Testis (tissue), 3 donors: Measurements from ENCODE around the gene CACNA2D4. TPM values are rescaled to one million over a fixed set of nuclear protein-coding genes. Genes with fewer than 3 reads are reported as not detected.
A peak's percentile ranks its signal among the peaks of the same experiment; 100 is the strongest.

Source experiments
- DNase-seq: peaks from one replicate; pipeline ENCODE4 v3.0.0-alpha.2; 2019
- H3K27ac ChIP-seq, 2 donors: fragments of 200-600 bp; sonication (generic); one replicate each; pipeline ENCODE4 v1.5.1; 2019
- H3K27me3 ChIP-seq: fragments of 200-600 bp; sonication (generic); one replicate; pipeline ENCODE4 v1.5.1; 2019
- H3K36me3 ChIP-seq: fragments of 200-600 bp; sonication (generic); one replicate; pipeline ENCODE4 v1.5.1; 2017; ENCODE audit warnings: low read depth; ENCODE audit errors: missing control alignments
- H3K4me1 ChIP-seq: fragments of 200-600 bp; sonication (generic); one replicate; pipeline ENCODE4 v1.5.1; 2019
- H3K4me3 ChIP-seq, 2 donors: fragments of 200-600 bp; sonication (generic); one replicate each; pipeline ENCODE4 v1.5.1; 2017 to 2019
- H3K9me3 ChIP-seq: fragments of 200-600 bp; sonication (generic); one replicate; pipeline ENCODE4 v1.5.1; 2017
- POLR2A ChIP-seq: fragments of 450-650 bp; IDR thresholded peaks from one replicate; pipeline ENCODE4 v1.6.1; 2017; ENCODE audit warnings: antibody characterized with exemption, mild to moderate bottlenecking, moderate library complexity
- WGBS, 2 donors: methylation state at CpG; one replicate each; pipeline ENCODE4 v1.1.5; 2018; 5-methylcytosine and 5-hydroxymethylcytosine counted together
- intact Hi-C: fragments of 100-400 bp; cut with DNase I; formaldehyde crosslinking; loops from one replicate; pipeline ENCODE4 v1.15.1; 2023; ENCODE audit warnings: low total_unique reads
- polyA plus RNA-seq: library from polyadenylated mRNA; stranded (reverse); fragments of 350-450 nt; fragmentation: Illumina TruSeq; extraction: RNeasy Lipid Tissue Mini Kit (QIAGEN cat#74804); gene quantifications from one replicate; pipeline ENCODE4 v1.2.3, GENCODE V29; 2014; ENCODE audit warnings: low read depth, low replicate concordance; ENCODE audit not compliant: insufficient read depth
- total RNA-seq, 2 donors: library from RNA; depleted of rRNA; stranded (reverse); fragments of >200 nt; gene quantifications; one replicate each; pipeline ENCODE4 v1.2.3, GENCODE V29; 2016
- TF ChIP-seq, protein P1 (sequence below), 3 experiments: fragments of 450-650 bp in 2 of 3; fragments of 200-600 bp in 1 of 3; sonication (generic) in 1 of 3; IDR thresholded peaks; one replicate each; pipeline ENCODE4 v1.5.1; 2016 to 2019; ENCODE audit warnings: antibody characterized with exemption in 3 of 3, mild to moderate bottlenecking in 2 of 3, moderate library complexity in 1 of 3

CACNA2D4 gene
- total and polyA plus RNA-seq, 3 donors from 2014 or later: 10.8 to 18.3 (median 15.8) TPM

DNA sequence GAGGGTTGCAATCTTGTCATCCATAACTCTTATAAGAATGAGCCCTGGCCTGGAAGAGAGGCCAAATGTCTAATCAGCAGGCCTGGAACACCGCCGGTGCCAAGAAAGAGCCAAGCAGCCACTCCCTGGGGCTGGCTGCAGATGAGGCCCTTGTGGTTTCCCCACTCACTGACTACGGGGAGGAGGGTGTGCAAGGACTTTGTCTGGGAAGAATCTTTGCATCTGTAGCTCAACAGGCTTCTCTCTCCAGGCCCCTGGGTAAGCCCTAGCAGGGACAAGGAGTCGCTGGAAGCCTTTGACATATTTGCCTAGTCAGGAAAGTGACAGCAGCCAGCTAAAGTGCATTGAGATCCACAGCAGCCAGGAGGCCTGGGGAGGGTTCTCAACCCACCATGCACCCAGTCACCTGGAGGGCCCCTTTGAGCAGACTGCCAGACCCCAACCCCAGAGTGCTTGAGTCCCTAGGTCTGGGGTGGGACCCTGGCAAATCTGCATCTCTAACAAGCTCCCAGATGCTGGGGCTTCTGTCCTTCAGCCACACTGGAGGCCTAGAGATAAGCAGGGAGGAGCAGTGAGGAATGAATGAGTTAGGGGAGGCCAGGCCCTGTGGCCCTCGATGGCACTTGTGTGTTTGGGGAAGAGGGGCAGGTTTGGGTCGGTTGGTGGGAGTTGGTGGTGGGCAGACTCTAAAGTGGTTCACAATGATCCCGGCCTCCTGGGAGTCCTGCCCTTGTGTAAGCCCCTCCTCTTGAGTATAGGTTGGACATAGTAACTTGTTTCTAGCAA lies 112.0 kb downstream of the CACNA2D4 start:
- H3K4me3 ChIP-seq: no peak overlapping the region
- intact Hi-C loops: loop anchor here (10.0 kb wide), 1 partner anchor 228 kb away; no protein-coding TSS in a partner anchor
- 59 to 66% methylated on average over 6 to 7 of the region's 7 CpGs for WGBS, 2 donors
- no peaks in the 10 kb centered on the region for H3K36me3 ChIP-seq
- H3K4me1 ChIP-seq: no peaks in the 10 kb centered on the region
- TF ChIP-seq, protein P1, sequence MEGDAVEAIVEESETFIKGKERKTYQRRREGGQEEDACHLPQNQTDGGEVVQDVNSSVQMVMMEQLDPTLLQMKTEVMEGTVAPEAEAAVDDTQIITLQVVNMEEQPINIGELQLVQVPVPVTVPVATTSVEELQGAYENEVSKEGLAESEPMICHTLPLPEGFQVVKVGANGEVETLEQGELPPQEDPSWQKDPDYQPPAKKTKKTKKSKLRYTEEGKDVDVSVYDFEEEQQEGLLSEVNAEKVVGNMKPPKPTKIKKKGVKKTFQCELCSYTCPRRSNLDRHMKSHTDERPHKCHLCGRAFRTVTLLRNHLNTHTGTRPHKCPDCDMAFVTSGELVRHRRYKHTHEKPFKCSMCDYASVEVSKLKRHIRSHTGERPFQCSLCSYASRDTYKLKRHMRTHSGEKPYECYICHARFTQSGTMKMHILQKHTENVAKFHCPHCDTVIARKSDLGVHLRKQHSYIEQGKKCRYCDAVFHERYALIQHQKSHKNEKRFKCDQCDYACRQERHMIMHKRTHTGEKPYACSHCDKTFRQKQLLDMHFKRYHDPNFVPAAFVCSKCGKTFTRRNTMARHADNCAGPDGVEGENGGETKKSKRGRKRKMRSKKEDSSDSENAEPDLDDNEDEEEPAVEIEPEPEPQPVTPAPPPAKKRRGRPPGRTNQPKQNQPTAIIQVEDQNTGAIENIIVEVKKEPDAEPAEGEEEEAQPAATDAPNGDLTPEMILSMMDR (IDR thresholded peaks at IDR 0.05): no peak
- no peak for TF ChIP-seq POLR2A
- H3K9me3 ChIP-seq: no peaks in the 10 kb centered on the region
- DNase-seq: no peak
- no peak overlapping the region for H3K27ac ChIP-seq
- no peaks in the 10 kb centered on the region for H3K27me3 ChIP-seq

DNA sequence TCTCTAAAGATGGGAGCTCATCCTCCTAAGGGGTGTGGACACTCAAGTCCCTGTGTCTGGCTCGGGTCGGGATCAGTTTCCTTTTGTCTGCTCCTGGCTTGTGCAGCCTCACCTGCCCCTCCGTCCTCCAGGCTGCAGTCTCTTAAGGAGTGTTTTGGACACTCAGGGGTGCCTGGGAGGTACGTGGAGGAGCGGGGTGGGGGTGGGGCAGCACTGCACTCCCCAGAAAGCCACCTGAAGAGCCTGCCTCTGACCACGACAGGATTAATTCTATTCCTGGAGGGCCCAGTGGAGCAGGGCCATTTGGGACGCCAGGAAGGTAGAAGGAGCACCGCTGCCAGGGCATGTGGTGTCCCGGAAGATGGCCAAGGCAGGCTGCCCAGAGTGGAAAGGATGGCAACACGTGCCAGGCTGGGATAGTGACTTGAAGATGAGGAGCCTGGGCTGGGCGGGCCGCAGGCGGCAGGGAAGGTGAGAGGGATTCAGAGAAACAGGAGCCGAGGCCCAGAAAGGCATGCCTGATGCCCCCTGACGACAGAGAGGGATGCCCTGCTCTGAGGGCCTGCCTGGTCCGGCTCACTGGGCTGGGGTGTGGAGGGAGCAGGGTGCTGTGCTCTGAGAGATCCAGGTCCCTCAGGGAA lies 112.9 kb downstream of the CACNA2D4 start:
- Histone ChIP-seq H3K4me3 (no peak overlapping the region), H3K9me3 (no peaks in the 10 kb centered on the region), H3K27ac (no peak overlapping the region), H3K4me1 (no peaks in the 10 kb centered on the region), H3K36me3 (no peaks in the 10 kb centered on the region), H3K27me3 (no peaks in the 10 kb centered on the region)
- DNase-seq: no peak
- 84 to 91% methylated on average over 16 of the region's 16 CpGs for WGBS, 2 donors
- intact Hi-C loops: loop anchor here (10.0 kb wide), 1 partner anchor 229 kb away; no protein-coding TSS in a partner anchor
- no peak for TF ChIP-seq POLR2A
- TF ChIP-seq, protein P1 (IDR thresholded peaks at IDR 0.05): no peak

DNA sequence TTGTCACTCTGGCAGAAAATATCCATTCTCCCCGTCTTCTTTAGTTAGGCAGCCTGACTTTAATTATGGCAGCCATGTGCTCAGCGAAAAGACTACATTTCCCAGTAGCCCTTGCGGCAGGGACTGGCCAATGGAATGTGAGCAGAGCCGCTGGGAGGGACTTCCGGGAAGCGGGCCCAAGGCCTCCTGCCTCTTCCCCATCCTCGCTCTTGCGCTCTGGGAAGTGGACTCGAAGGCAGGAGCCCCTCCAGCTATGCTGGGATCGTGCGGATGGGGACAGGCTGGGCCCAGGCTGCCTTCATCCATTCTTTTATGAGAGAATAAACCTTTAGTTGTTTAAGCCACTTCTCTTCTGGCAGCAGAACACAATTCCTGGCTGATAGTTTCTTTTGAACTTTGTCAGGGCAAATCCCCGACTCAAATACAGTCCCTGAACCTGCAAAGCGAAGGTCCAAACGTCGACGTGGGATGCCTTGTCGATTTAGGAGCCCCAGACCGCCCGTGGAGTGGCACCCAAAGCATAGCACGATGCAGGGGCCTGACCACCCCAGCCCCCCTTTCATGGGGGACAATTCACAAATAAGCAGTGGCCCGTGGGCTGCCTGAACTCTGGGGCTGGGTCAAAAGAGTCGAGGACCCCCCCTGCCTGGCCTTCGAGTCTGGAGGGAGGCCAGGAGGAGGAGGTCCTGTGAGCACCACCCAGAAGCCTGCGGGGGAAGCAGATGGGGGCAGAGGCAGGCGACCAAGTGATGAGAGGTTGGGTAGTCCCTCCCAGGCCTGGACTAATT lies 113.7 kb downstream of the CACNA2D4 start:
- intact Hi-C loops: loop anchor here (10.0 kb wide), 1 partner anchor 230 kb away; no protein-coding TSS in a partner anchor
- WGBS, 2 donors: 44 to 56% methylated on average over 23 to 25 of the region's 25 CpGs
- TF ChIP-seq, protein P1 (IDR thresholded peaks at IDR 0.05): no peak
- TF ChIP-seq POLR2A: no peak

GRCh38 chr12:1803736-1804135 lies 114.7 kb downstream of the CACNA2D4 start:
- DNase-seq: no peak
- Histone ChIP-seq H3K27me3 (no peaks in the 10 kb centered on the region), H3K4me1 (no peaks in the 10 kb centered on the region), H3K27ac (no peak overlapping the region), H3K36me3 (no peaks in the 10 kb centered on the region), H3K9me3 (no peaks in the 10 kb centered on the region), H3K4me3 (no peak overlapping the region)
- 80 to 81% methylated on average over 7 of the region's 7 CpGs for WGBS, 2 donors
- TF ChIP-seq, protein P1 (IDR thresholded peaks at IDR 0.05): no peak
- no peak for TF ChIP-seq POLR2A
- intact Hi-C loops: loop anchor here (10.0 kb wide), 1 partner anchor 231 kb away; no protein-coding TSS in a partner anchor

More for the DNA sequence above, 113.7 kb downstream of the CACNA2D4 start:
- H3K36me3 ChIP-seq: no peaks in the 10 kb centered on the region
- H3K9me3 ChIP-seq: no peaks in the 10 kb centered on the region
- H3K4me3 ChIP-seq: no peak overlapping the region
- no peak overlapping the region for H3K27ac ChIP-seq
- no peaks in the 10 kb centered on the region for H3K4me1 ChIP-seq
- no peaks in the 10 kb centered on the region for H3K27me3 ChIP-seq
- peak; percentile 96 for DNase-seq
